Ectodermal cell (in vitro differentiated cells): ENCODE results near the gene USP6NL.

ENCODE experiments used
- H3K27ac ChIP-seq: 2 replicates; pipeline ENCODE4 v1.7.0; 2013; ENCODE audit warnings: mild to moderate bottlenecking, low read depth, low read length; ENCODE audit not compliant: insufficient read depth, poor library complexity, severe bottlenecking
- H3K27me3 ChIP-seq: 2 replicates; pipeline ENCODE4 v1.7.0; 2013; ENCODE audit warnings: mild to moderate bottlenecking, low read length; ENCODE audit not compliant: insufficient read depth, control insufficient read depth, poor library complexity, severe bottlenecking
- H3K36me3 ChIP-seq: one replicate; pipeline ENCODE4 v1.7.0; 2013; ENCODE audit warnings: low read length; ENCODE audit not compliant: control insufficient read depth, insufficient read depth
- H3K4me1 ChIP-seq: one replicate; pipeline ENCODE4 v1.7.0; 2013; ENCODE audit warnings: low read length; ENCODE audit not compliant: control insufficient read depth, insufficient read depth
- H3K4me3 ChIP-seq: 2 replicates; pipeline ENCODE4 v1.7.0; 2013; ENCODE audit warnings: low read depth, low read length, control low read depth; ENCODE audit not compliant: insufficient read depth
- H3K9me3 ChIP-seq: 2 replicates; pipeline ENCODE4 v1.7.0; 2013; ENCODE audit warnings: mild to moderate bottlenecking, low read length, moderate library complexity; ENCODE audit not compliant: control insufficient read depth
- WGBS, 2 experiments: methylation state at CpG; one replicate each; pipeline ENCODE4 v1.1.7; 2013; ENCODE audit warnings: missing lambda C conversion rate in 2 of 2; 5-methylcytosine and 5-hydroxymethylcytosine counted together

The USP6NL gene

GRCh38 chr10:11608159-11609013, 3.1 kb downstream of the USP6NL start:
- no peak overlapping the region for H3K4me3 ChIP-seq
- no peaks in the 10 kb centered on the region for H3K27me3 ChIP-seq
- peaks cover 23% of the 10 kb centered on the region for H3K4me1 ChIP-seq
- whole genome bisulfite sequencing, 2 experiments: 87 to 93% methylated on average over 10 of the region's 10 CpGs
- H3K27ac ChIP-seq: no peak overlapping the region
- H3K36me3 ChIP-seq: no peaks in the 10 kb centered on the region
- no peaks in the 10 kb centered on the region for H3K9me3 ChIP-seq

- H3K36me3 ChIP-seq: no peaks in the 10 kb centered on the region
- WGBS, 2 experiments: 83 to 100% methylated on average over 2 of the region's 2 CpGs
- no peak overlapping the region for H3K4me3 ChIP-seq
- no peak overlapping the region for H3K27ac ChIP-seq
- H3K9me3 ChIP-seq: no peaks in the 10 kb centered on the region
- no peaks in the 10 kb centered on the region for H3K27me3 ChIP-seq
- peaks cover 28% of the 10 kb centered on the region for H3K4me1 ChIP-seq
Measured at GRCh38 chr10:11605807-11606408, 5.5 kb downstream of the USP6NL start.

- 82 to 89% methylated on average over 2 of the region's 2 CpGs for WGBS, 2 experiments
- Histone ChIP-seq H3K9me3 (no peaks in the 10 kb centered on the region), H3K36me3 (no peaks in the 10 kb centered on the region), H3K4me3 (no peak overlapping the region), H3K4me1 (peaks cover 28% of the 10 kb centered on the region), H3K27ac (no peak overlapping the region), H3K27me3 (no peaks in the 10 kb centered on the region)
Measured at GRCh38 chr10:11604865-11605650, 6.4 kb downstream of the USP6NL start.

- WGBS, 2 experiments: 89 to 92% methylated on average over 1 of the region's 1 CpG
- H3K4me1 ChIP-seq: peaks cover 19% of the 10 kb centered on the region
- no peaks in the 10 kb centered on the region for H3K9me3 ChIP-seq
- no peaks in the 10 kb centered on the region for H3K36me3 ChIP-seq
- H3K27ac ChIP-seq: peak overlapping the region; percentile 17
- H3K27me3 ChIP-seq: no peaks in the 10 kb centered on the region
- H3K4me3 ChIP-seq: no peak overlapping the region
Measured at GRCh38 chr10:11603741-11604140, 7.7 kb downstream of the USP6NL start.

GRCh38 chr10:11602919-11603523, 8.4 kb downstream of the USP6NL start:
- Histone ChIP-seq H3K27ac (peak overlapping the region; percentile 6), H3K4me3 (no peak overlapping the region), H3K4me1 (peaks cover 13% of the 10 kb centered on the region), H3K9me3 (no peaks in the 10 kb centered on the region), H3K36me3 (no peaks in the 10 kb centered on the region), H3K27me3 (no peaks in the 10 kb centered on the region)
- 59 to 61% methylated on average over 5 to 7 of the region's 7 CpGs for WGBS, 2 experiments

- no peaks in the 10 kb centered on the region for H3K36me3 ChIP-seq
- no peak overlapping the region for H3K4me3 ChIP-seq
- H3K27ac ChIP-seq: no peak overlapping the region
- 94 to 96% methylated on average over 7 of the region's 7 CpGs for WGBS, 2 experiments
- no peaks in the 10 kb centered on the region for H3K27me3 ChIP-seq
- H3K4me1 ChIP-seq: peaks cover 13% of the 10 kb centered on the region
- no peaks in the 10 kb centered on the region for H3K9me3 ChIP-seq
Measured at GRCh38 chr10:11602358-11602757, 9.1 kb downstream of the USP6NL start.

- Histone ChIP-seq H3K27ac (no peak overlapping the region), H3K36me3 (no peaks in the 10 kb centered on the region), H3K4me3 (no peak overlapping the region), H3K27me3 (no peaks in the 10 kb centered on the region), H3K4me1 (peaks cover 13% of the 10 kb centered on the region), H3K9me3 (no peaks in the 10 kb centered on the region)
- 100% methylated on average over 1 of the region's 1 CpG for WGBS, 2 experiments
Measured at GRCh38 chr10:11601670-11602069, 9.8 kb downstream of the USP6NL start.

GRCh38 chr10:11600280-11600679, 11.2 kb downstream of the USP6NL start:
- WGBS, 2 experiments: 92 to 98% methylated on average over 1 to 3 of the region's 3 CpGs
- Histone ChIP-seq H3K4me3 (no peak overlapping the region), H3K27ac (no peak overlapping the region), H3K27me3 (no peaks in the 10 kb centered on the region), H3K9me3 (no peaks in the 10 kb centered on the region), H3K4me1 (peaks cover 13% of the 10 kb centered on the region), H3K36me3 (no peaks in the 10 kb centered on the region)

- H3K27ac ChIP-seq: no peak overlapping the region
- WGBS, 2 experiments: 92 to 94% methylated on average over 7 to 8 of the region's 8 CpGs
Measured at GRCh38 chr10:11598712-11599397, 12.6 kb downstream of the USP6NL start.

More at GRCh38 chr10:11598712-11599397, 12.6 kb downstream of the USP6NL start:
- Histone ChIP-seq H3K36me3 (no peaks in the 10 kb centered on the region), H3K4me3 (no peak overlapping the region), H3K9me3 (no peaks in the 10 kb centered on the region), H3K4me1 (peaks cover 14% of the 10 kb centered on the region), H3K27me3 (no peaks in the 10 kb centered on the region)
